DMS114 treated with DMSO at 0.1 percent for 48 hours (cell line): Measurements from ENCODE around the gene STAB2.
A peak's percentile ranks its signal among the peaks of the same experiment; 100 is the strongest.

Experiments
- DNase-seq: peaks from one replicate; lab custom pipeline; 2025; ENCODE audit not compliant: unreplicated experiment; lab: John Stamatoyannopoulos, UW

STAB2 gene

DNA sequence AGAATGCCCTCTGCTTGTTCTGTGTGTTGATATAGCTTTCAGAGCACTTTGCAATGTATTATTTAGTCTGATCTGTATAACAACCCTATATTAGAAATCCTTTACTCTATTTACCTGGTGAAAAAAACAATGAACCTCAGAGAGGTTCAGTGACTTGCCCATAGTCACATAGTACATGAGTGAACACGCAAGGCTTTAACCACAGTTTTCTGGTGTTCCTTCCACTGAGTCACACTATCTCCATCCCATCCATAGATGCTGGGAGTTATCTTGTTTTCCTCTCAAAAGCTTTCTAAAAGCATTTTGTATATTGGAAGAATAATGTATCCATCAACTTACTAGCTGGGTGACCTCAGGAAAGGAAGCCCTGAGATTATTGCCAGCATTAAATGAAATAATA, 149.5 kb downstream of the STAB2 start:
- DNase-seq, result no peak

DNA sequence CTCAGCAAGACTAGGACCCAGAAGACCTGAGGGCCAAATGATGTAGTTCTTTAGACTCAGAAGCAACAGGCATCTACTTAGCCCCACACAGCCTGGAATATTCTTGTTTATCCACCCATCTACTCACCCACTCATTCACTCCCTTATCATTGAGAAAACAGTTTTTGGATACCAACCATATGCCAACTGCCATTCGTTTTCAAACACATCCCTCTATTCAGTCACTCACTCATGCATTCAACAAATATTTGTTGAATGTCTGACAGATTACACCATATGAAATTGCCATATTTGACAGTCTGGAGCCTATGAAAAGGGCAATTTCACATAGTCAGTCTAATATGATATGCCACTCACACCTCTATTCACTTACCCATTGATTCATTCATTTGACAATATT, 150.8 kb downstream of the STAB2 start:
- no peak for DNase-seq

DNA sequence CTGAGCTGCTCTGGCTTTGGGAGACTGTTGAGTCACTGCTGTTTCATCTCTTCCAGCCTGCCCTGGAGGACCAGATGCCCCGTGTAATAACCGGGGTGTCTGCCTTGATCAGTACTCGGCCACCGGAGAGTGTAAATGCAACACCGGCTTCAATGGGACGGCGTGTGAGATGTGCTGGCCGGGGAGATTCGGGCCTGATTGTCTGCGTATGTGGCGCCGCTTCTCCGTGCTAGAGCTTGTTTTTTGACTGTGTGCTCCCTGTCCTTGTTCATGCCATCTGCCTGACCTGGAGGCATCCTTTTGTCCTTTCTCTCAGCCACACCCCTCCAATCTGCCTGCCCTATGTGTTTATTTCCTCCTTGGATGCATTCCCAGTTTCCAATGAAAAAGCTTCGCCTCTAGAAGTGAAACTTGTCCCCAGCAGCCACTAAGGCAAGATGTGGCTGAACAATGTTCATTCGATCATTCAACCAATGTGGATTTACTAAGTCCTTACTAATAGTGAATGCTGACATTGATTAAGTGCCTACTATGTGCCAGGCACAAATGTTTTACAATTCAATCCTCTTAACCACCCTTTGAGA, 155.4 kb downstream of the STAB2 start:
- no peak for DNase-seq

DNA sequence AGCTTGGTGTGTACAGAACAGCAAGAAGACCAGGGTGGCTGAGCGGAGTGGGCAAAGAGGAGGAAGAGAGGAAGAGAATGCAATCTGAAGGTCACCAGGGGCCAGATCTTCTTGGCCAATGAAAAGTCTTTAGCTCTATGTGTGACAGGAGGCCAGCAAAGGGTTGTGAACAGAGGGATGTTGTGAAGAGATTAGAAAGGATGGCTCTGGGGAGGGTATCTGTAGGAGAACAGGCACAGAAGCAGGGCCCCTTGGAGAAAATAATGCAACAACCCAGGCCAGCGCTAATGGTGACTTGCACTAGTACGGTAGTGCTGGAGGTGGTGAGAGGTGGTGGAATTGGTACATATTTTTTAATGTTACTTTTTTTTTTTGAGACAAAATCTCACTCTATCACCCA, 156.7 kb downstream of the STAB2 start:
- no peak for DNase-seq

DNA sequence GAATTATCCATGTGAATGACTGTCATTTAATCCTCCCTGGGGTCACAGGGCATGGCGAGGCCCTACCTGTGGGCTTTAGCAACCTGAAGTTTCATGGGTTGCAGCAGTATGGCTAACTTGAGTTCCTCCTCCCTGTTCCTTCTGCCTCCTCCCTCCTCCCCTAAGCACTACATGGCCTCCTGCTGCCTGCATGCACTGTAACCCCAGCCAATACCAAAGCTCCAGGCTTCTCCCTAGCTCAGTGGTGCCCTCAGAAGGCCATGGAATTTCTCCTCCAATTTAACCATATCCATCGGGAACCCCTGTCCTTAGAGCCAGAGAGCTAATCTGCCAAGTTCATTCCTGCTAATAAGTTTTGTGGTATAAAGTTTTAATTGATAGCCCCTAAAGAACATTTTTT, 158.9 kb downstream of the STAB2 start:
- DNase-seq, result no peak

DNA sequence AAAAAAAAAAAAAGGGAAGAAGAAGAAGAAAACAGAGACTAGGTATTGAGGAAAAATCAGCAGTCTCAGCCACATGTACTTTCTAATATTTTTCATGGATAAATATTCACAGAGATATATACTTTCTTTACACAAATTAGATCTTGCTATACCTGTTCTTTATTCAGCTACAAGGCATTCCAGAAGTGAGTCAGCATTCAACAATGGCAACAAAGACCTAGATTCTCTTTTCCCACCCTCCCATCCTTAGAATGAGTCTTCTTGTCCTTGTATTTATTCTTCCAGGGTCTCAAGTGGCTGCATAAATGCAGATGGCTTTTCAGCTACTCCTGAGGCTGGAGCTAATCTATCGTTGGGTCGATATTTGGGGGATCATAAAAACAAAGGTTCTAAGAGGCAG, 160.9 kb downstream of the STAB2 start:
- no peak for DNase-seq

DNA sequence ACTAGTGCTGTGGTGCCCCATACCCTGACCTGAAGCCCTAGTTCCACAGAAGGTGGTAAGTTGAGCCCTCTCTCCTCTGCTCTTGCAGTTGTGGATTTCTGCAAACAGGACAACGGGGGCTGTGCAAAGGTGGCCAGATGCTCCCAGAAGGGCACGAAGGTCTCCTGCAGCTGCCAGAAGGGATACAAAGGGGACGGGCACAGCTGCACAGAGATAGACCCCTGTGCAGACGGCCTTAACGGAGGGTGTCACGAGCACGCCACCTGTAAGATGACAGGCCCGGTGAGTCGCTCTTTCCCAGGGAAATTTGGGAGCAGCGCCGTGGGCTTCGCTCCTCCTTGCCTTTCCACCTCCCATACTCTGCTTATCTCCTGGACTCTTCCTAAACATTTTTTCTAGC, 161.8 kb downstream of the STAB2 start:
- DNase-seq, result no peak

DNA sequence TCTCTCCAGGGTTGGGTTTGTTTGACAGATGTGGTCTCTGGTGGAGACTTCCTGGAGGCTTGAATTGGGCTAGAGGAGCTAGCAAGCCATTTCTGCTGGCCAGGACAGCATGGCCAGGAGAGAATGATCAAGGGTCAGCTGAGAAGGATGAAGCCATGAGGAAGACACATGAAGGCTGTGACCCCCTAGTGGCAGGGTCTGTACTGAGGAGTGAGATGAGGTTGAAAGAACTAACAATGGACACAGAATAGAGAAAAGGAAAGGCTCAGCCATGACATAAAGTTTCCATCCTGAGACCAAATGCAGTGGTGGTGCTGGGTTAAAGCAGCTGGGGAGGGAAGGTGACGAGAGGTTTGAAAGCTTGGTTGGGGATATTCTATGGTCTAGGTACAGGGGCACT, 164.1 kb downstream of the STAB2 start:
- DNase-seq, result no peak

DNA sequence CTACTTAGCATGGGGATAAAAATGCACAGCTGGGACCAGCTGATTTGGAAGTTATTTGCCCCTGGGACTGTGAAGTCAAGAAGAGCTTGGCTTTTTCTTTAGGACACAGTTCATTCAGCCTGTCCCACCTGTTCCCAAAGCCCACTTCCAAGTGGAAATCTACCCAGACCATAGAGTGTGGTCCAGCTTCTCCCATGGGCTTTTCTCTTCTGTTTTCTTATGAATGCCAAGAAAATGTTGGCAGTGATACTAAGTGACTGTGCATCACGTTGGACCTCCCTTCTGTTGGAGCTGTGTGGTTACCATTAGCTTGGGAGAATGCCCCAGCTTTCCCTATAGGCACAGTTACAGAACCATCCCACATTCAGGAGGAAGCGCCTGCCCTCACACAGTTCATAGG, 164.5 kb downstream of the STAB2 start:
- DNase-seq, result no peak

DNA sequence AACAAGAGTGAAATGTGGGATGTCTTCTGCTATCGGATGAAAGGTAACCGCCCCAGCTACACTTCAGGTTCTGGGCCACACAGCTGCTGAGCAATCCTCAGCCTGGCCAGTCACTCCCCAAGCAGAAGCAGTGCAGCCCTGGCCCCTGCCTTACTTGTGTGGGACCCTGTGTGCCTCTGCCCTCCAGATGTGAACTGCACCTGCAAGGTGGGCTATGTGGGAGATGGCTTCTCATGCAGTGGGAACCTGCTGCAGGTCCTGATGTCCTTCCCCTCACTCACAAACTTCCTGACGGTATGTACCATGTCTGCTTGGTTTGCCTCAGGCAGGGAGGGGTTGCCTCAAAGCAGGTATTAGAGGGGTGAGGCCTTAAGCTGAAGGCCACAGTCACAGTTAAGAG, 168.4 kb downstream of the STAB2 start:
- no peak for DNase-seq

DNA sequence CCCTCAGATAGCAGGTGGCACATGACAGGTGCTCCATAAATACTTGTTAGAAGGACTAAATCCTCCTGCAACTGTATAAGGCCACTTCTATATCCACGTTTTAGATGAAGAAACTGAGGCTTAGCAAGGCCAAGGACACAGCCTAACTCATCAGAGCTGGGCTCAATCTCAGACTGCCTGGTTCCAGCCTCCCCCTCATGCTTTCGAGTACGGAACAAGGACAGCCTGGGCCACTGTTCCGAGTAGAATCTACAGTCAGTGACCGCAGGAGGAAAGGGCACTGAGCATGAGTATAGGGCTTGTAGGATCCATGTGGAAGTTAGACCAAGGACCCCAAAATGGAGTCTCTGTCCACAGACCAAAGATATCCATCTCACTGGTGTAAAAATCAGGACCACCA, 169.4 kb downstream of the STAB2 start:
- no peak for DNase-seq

DNA sequence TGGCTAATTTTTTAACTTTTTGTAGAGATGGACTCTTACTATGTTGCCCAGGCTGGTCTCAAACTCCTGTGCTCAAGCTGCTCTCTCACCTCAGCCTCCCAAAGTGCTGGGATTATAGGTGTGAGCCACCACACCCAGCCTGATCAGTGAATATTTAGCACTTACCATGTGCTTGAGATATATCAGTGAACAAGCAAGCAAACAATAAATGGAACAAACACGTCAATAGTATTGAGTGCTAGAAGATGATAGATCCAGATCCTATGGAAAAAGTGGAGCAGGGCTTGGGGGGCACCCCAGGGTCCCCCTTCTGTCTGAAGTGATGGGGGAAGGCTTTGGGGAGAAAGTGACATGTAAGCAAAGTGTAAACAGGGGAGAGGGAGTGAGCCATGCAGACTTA, 170.2 kb downstream of the STAB2 start:
- DNase-seq, result no peak

DNA sequence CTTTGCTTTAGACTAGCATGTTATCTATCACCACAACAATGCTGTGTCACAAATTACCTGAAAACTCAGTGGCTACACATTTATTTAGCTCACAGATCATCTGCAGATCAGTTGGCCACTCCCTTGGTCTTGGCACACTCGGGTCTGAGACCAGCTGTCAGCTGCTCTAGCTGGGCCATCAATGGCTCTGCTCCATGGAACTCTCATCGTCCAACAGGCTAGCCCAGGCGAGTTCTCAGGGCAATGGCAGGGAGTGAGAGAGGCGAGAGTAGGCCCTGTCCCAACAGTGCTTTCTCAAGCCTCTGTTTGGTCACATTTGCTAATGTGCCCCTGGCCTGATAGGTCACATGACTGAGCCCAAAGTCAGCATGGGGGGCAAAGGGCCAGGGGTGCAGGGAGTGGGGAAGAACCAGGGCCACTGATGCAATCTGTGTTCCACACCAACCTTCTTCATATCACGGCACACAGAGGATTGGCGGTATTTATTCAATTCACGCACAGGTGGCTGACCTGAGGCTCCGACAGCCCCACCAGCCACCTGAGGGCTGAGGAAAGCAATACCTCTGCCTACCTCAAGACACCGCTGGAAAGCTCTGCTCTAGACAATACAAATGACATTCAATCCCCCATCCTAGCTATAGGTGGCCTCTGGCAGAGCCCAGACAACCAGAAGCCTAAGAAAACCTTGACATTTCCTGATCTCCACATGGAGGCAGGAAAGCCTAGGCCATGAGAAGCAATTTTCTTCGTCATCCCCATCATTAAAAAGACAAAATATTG, 171.4 kb downstream of the STAB2 start:
- no peak for DNase-seq

DNA sequence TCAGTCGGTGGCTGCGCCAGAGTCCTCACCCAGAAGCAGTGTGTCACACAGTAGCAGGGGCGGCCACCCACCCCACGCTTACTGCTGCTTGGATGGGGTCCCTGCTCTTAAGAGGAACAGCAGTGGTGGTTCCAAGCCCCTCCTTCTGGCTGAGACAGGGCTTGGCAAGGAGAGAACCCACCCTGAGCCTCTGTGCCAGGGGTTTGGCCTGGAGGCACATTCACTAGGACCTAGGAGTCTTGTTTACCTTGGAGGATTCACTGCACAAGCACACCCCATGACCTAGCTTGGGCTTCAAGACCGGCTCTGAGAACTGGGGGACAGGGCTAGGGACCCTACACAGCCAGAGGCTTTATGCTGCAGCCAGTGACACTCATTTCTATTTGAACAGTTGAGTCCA, 175.4 kb downstream of the STAB2 start:
- no peak for DNase-seq

DNA sequence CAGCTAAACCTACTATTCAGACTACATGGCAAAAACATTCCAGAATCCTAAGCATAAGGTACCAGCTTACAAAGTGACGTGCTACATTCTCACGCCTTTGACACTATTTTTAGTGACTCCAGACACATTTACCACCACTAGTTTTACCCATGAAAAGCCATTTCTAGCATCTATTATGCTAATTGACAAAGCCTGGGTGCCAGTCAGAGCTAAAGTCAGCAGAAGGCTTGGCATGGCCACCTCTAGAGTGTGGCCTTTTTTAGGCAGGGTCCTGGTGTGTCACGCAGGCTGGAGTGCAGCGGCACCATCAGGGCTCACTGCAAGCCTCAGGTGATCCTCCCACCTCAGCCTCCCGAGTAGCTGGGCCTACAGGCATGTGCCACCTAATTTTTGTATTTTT, 178.2 kb downstream of the STAB2 start:
- no peak for DNase-seq

DNA sequence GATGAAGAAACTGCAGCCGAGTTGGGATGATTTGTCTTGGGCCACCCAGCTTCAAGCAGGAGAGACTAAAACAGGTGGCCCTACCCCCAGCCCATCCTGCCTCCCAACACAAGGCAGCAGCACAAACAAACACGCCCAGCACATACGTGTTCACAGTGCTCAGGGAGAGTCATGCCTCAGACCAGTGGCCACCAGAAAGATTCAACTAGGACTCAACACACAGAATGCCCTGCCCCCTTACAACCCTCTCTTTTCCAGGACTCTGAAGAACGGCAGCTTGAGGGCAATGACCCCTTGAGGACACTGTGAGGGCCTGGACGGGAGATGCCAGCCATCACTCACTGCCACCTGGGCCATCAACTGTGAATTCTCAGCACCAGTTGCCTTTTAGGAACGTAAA, 179.0 kb downstream of the STAB2 start:
- no peak for DNase-seq

DNA sequence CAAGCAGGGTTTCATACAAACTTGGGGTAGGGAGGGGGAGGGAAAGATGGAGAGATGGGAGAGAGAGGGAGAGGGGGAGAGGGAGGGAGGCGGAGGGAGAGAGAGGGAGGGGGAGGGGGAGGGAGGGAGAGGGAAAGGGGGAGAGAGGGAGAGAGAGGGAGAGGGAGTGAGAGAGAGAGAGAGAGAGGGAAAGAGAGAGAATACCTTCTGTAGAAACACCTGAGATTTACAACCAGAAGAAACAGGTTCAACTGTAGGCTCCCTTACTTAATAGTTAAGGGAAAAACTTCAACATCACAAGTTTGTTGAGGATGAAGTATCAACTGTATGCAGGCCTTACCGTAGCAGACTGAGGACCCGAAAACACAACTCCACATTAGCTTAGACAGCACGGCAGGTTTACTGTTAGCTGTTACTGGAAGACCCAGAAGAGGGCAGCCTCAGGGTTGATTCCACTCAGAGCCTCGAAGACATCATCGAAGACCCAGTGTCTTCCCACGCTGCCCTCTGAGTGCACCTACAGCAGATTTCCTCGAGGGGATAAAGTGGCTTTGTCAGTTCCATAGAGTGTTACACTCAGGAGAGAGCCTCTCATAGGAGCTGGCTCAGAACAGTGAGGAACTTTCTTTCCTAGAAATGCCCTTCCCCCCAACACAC, 181.5 kb downstream of the STAB2 start:
- no peak for DNase-seq

DNA sequence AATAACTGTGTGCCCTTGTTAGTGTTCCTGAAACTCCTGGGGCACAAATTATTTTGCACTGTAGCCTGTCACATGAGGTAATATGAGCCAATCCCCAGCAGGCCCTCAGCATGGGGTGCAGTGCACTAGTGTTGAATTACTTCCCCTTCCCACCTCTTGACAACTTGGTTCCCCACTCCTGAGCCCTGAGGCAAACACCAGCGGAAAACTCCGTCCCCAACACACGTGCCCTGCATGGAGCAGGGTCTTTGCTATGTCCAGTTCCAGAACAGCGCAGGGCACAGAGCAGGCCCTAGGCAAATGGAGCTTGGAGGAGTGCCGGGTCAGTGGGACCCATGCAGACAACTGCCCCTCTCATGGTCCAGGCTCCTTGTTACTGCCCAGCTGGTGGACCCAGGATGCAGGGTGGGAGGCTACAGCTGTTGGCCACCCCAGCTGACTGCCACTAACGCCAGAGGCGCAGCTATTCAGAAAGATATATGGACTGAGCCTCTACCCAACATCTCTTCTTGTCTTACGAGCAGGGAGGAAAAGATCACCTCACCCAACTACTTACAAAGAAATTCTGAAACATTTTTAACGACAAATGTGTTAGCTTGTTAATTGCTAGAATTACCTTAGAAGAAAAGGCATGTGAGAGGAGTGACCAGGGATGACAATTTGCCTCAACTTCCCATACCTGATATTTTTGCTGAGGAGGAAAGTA, 182.3 kb downstream of the STAB2 start:
- DNase-seq, result no peak

DNA sequence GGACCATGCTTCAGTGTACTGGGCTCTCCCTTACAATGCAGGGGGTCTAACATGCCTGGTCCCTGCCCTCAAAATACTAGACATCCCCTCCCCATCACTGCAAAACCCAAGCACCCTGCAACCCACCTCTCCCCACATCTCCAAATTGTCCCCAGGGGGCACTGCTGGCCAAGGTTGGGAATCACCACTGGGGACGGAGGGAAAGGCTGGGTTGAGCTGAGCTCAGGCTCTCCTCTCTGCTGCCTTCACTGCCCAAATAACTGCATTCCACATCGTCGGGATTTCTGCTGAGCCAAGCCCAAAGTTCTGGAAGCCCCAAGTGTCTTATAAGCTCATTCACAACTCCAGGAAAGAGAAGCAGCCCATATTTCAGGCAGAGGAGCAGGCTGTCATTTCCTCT, 184.4 kb downstream of the STAB2 start:
- DNase-seq, result peak; percentile 6

DNA sequence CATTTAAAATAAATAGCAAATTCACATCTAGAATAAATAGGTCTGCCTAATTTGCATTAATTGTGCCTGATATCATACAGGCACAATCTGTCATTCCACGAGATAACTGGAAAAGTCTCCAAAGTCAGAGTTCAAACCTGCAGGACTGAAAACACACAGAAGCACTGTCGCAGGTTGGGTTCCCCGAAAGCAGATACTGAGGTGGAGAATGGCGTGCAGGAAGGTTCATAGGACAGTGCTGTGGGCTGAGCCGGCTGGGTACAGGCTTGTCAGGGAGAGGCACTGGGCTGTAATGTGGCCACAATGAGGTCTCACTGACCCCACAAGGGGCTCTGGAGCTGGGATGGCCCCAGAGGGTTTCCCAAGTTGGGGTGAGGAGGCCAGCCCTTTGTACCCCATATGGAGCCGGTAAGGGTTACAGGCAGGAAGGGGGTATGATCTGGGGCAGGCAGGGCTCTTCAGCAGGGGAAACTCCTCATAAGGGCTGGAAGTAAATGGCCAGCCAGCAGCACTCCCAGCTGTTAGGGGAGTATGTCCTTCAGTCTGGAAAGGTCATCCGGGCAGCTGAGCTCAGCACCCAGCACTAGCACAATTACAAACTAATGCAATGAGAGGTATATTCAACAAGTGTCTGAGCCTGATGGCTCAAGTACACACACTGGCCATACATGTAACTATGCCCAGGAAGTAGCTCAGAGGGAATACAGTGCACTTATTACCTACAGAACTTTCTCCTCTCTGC, 185.5 kb downstream of the STAB2 start:
- no peak for DNase-seq
